ENCODE results near the gene ZNF831.

The ZNF831 gene

DNA sequence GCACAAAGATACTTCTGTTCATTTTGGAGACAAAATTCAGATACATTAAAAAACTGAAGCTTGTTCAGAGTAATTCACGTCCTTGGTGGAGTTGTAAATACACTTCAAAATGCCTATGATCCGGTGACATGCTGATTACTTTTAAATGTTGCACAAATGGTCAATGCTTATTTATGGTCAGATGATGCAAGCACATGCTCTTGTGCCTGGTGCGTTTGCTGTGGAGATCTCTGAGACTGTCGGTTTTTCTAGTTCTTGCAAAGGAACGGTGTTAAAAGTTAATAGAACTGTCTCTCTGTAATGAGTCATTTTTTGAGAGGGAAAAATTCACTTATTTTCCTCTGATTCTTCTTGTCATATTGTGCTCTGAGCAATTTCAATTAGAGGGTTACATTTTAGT lies 91.6 kb downstream of the ZNF831 start:
- no peak for DNase-seq

DNA sequence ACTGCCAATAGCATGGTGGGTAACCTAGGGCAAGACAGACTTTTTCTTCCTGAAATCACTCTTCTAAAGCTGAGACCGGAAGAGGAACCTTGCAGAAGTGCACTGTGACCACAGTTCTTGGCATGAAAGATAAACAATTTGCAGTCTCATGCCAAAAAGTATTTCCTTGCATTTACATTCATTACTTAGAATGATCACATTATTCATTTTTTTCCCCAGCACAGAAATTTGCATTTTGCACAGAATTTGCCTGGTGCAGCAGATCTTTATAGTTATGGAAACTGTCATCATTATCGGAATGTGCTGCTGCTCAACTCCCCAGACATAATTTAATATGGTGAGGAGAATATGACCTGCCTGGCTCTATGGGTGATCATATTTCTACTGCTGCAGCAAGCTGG lies 94.6 kb downstream of the ZNF831 start:
- no peak for DNase-seq

DNA sequence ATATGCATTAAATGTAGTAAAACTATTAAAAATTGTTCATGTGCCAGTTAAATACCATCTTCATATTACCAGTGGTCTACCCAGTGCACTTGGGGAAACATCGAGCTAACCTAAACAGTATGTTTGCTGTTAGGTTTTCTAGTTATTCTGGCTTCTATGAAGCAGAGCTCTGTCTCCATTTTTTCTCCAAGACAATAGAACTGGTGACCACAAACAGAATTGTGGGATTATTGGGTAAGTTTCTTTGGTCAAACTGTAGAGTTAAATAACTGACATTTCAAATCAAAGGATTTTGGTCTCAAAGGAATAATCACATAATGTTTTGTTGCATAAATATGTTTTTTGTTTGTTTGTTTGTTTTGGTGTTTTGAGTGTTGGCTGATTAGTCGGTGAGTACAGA lies 96.3 kb downstream of the ZNF831 start:
- no peak for DNase-seq

DNA sequence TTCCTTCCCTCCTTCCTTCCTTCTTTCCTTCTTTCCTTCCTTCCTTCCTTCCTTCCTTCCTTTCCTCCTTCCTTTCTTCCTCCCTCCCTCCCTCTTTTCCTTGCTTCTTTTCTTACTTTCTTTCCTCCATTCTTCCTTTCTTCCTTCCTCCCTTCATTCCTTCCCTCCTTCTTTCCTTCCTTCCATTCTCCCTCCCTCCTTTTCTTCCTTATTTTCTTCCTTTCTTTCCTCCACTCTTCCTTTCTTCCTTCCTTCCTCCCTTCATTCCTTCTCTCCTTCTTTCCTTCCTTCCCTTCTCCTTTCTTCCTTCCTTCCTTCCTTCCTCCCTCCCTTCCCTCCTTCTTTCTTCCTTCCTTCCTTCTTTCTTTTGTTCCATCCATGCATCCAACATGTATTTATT lies 101.7 kb downstream of the ZNF831 start:
- no peak for DNase-seq

DNA sequence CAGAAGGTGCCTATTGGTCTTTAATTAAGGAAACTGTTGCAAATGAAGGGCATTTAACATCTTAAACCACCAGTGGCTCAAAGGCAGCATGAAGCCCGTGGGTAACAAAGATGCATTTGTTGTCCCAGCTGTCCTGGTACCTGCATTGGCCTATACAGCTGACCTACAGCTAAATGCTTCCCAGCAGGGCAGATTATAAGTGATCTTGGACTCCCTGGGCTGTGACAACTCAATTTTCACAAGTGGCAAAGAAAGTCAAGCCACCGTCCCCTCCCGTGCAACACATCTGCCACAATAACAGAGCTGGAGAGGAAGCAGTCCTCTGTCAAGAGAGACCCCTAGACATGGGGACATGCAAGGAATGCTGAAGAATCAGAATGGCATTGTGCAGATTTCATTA lies 105.2 kb downstream of the ZNF831 start:
- DNase-seq: no peak

DNA sequence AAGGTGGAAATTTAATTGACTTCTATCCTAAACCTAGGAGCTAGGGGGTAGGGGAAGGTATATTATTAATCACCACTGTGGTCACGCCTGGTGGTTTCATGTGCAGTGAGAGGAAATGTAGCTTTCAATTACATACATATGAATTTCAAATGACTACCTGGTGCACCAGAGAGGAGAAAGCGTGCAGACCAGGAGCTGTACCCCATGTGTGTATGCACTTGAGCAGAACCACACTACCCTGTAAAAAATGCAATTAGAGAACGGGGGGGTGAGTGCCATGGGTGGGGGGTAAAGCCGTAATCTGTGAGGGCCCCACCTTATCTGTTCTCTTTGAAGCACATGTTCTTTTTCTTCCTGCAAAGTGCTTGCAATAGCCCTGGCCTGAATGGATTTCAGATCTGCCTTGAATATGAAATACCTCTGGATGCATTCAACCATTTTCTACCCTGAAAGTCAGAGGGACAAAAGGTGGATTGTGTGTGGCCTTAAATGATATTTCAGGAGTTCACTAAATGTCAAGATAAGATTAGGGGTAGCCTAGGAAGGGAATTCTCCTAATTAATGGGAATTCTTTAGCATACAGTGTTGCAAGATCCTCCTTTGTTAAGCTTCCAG lies 105.9 kb downstream of the ZNF831 start:
- no peak for DNase-seq

DNA sequence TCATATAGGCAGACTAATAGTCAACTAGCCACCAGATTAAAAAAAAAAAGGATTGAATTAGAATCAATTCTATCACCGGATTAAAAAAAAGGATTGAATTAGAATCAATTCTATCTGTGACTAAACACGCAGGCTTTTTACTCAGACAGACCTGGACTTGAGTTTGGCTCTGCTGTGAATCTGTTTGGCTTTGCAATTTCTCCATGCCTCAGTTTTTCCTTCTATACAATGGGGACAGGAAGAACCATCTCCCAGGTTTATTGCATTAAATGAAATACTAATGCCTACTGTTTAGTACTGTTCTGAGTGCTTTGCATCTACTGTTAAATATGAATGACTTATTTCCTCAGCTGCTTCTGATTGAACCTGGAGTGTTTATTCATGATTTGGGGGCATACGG lies 106.8 kb downstream of the ZNF831 start:
- DNase-seq: no peak

DNA sequence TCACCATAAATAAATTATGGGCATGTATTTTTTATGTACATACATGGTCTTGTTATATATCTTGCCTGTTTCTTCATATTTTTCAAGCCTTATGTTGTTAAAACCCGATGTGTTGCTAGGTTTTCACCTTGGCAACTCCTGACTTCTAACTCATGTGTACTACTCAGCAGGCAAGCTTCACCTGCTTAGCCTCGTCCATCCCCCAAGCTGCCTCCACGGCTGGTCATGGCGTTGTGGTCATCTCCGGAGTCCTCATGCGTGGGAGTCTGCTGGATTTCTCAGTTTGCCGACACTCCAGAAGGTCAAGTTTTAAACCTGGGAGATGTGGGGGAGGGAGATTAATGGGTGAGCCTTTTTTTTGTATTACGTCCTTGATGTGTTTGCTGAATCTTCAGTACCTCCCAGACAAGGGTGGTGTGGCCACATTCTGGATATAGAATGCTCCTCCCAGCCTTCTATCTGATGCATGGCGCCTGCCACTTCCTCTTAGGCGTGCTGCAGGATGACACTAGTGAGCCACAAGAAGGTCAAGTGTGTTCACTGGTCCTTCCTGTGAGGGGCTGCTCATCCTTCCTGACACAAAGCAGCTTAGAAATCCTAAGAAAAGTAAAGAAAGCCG lies 110.2 kb downstream of the ZNF831 start:
- DNase-seq: no peak

DNA sequence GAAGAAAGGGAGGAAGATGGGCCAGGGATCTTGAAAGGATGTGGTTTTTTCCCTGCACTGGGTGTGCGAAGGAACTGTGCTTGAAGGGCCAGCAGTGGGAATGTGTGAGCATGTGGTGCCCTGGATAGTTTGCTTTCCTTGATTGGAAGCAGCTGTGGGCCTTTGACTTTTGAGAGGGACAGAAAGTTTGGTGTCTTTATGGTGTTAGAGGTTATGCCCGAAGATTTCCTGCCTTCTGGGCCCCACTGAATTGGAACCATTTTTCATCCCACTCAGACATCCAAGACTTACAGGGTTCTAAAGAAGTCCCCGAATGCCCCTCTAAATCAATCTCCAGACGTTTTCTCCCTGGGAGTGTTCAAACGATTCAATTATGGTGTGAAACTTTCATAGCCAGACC lies 113.3 kb downstream of the ZNF831 start:
- no peak for DNase-seq

DNA sequence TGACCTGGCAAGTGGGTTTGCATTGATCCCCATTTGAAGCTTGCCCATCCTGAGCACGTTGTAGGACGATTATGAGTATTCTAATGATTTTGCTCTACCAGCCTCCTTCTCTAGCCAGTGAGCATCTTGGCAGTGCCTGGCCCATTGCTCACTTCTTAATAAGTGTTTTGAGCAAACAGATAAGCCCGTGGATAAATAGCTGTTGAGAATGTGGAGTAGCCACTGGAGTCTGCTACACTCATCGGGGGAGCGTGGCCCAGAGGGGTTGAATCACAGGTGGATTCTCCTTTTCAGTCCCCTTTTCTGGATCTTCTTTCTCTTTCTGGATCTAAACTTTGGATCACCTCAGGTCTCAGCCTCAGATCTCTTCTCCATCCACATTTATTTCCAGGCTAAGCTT lies 120.8 kb downstream of the ZNF831 start:
- no peak for DNase-seq

DNA sequence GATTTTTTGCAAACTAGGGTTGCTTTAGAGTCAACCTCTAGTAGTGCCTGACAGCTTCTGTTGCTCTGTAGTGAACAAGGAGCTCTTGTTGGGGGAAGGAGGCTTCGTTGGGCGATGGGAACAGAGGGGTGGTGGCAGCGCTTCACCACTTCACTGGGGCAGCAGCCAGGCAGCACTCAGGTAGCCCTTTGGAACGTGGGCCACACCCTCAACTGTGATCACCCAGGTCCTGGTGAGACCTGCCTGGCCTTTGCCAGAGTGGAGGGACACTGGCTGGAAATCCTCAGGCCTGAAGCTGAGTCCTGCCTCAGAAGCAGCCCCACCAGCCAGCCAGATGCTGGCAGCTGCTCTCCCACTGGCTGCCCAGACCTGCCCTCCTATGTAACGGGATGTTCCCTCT lies 126.4 kb downstream of the ZNF831 start:
- DNase-seq: no peak

DNA sequence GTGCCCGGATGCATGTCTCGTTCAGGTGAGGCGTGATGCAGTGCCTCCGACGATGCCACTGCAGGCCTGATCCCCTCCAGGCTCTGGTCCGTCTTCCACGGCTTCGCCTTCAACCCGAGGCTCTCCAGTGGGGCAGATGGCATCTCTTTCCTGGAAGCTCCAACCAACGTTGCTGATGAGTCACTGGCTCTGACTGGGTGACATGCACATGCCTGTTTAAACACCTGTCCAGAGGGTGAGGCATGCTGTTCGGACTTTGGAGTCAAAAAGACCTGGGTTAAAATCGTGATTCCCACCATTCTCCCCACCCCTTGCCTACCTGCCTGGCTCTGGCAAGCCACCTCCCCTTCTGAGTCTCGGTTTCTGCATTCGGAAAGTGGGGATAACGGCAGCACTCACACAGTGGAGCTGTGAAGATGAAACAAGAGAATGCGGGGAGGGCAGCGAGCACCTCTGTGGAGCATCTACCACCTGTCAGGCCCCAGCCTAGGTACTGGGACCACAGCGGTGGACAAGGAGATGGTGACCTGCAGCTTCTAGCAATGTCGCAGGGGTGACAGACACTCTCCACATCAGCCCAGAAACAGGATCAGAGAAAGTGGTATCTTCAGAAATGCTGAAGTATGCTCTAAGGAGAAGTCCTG lies 128.2 kb downstream of the ZNF831 start:
- no peak for DNase-seq

DNA sequence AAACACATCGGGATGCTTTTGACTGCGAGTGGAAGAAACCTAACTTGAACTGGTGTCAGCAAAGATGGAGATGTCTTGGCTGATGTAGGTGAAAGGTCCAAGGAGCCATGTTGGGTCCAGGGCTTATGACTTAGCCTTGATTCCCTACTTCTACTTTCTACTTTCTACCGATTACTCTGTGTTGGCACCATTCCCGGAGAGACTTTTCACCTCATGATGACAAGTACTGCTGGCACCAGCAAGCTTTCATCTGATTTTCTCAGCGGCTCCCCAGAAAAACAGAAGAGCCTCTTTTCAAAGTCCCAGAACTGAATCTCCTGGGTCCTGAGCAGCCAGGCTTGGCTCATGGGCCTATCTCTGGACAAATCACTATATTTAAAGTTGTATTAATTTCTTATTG lies 131.9 kb downstream of the ZNF831 start:
- no peak for DNase-seq

DNA sequence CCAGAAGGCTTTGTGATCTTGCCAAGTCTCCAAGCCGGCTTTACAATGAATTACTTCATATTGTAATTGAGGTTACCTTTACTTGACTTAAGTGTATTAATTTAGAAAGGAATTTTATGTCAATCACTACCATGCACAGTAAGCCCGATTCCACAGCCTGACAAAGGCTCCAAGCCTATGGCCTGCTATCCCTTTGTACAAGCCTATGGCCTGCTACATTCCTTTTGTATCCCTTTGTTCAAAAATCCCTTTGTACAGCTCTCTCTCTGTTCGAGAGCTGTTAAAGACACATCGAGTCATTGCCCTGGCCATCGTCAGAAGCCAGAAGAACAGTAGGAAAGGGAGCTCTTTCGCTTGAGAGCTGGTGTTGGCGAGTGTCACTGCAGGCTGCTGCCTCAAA lies 134.1 kb downstream of the ZNF831 start:
- no peak for DNase-seq

DNA sequence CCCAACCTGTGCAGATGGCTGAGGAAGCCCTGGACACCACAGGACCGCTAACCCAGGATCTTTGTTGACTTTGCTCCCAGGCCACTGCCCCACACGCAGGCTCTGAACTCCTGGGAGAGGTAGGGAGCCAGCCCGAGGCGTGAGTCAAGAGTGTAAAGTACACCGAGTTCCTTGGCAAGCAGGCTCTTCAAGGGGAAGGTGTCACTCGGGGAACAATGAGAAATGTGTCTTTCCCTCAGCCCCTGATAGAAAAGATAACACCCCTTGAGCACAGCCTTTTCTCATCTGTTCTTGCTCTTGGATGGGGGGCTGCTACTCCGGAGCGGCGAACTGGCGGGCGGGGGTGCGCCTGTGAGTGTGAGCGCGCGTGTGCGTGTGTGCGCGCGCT lies 136.3 kb downstream of the ZNF831 start:
- no peak for DNase-seq

DNA sequence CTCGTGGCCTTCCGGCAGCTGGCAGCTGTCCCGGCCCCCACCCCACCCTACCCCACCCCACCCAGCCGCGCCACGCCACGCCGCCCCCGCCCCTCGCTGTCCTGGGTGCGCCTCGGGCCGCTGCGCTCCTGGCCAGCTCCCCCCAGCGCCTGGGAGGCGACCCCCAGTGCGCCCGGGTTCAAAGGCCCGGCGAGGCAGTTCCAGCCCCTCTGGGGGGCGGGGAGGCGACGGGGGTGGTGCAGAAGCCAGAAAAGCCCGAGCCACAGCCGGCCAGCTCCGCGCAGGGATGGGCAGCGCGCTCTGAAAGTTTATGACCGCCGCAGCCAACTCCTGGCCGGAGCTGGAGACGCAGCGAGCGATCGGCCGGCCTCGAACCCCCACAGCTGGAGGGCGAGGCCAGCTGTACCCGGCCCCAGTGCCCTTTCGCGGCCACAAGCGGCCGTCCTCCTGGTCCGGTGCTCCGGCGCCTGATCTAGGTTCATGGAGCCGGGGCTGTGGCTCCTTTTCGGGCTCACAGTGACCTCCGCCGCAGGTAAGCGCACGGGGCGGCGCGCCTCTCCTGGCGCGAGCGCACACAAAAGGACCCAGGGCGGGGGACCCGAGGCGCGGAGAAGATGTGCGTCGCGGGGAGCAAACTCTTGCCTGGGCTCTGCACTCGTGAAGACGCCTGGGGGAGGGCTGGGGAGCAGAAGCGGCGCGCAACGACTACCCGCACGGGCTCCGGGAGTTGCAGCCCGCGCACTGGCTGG lies 136.9 kb downstream of the ZNF831 start, which contains the start of gene EDN3:
TSS of gene EDN3 (plus strand) at position 279 of the 749 bp plus-strand sequence. CDS start at position 481, 202 bp downstream.
- no peak for DNase-seq

DNA sequence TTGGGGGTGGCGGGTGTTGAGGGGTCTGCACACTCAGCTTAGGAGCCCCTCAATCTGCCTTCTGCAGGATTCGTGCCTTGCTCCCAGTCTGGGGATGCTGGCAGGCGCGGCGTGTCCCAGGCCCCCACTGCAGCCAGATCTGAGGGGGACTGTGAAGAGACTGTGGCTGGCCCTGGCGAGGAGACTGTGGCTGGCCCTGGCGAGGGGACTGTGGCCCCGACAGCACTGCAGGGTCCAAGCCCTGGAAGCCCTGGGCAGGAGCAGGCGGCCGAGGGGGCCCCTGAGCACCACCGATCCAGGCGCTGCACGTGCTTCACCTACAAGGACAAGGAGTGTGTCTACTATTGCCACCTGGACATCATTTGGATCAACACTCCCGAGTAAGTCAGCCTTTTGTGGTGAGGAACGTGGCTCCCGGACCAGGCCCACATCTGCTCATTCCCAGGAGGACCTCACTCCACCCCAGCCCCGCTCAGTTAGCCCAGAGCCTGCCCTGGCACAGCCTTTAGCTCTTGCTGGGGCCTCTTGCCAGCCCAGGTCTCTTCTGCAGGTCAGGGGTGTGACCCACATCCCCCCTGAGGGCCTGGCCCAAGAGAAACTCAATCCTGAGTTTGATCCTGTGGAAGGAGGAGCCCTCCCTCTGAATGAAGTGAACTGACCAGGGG lies 137.9 kb downstream of the ZNF831 start:
- DNase-seq: no peak

DNA sequence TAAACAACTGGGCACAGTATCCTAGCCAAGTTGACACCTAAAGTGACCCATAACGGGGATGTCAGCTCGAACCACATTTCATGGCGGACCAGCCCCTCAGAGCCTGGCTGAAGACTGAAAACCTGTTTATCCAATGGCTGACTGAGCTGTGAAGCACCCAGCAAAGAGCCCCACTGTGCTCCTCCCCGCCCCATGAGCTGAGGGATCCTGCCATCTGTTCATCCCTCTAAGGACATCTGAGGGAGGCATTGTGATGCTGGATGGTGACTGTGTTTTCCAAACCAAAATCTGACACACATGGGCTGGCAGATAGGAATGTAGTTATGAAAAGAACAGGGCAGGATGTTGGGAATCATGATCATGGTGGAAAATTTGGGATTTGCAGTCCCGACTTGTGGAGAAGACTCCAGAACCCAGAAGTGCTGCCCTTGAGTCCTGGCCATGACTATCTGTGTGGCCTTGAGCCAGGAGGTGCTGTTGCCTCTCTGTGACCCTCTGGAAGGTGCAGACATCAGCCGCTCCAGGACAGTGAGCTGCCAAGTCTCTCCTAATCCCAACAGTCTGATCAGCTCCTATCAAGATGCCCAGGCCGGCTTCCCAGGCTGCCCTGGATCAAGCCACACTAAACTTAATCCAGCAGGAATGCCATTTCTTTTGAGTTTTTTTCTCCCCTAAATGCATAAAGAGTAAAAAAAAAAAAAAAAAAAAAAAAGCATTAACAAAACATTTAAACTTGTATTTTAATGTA lies 142.5 kb downstream of the ZNF831 start:
- no peak for DNase-seq

DNA sequence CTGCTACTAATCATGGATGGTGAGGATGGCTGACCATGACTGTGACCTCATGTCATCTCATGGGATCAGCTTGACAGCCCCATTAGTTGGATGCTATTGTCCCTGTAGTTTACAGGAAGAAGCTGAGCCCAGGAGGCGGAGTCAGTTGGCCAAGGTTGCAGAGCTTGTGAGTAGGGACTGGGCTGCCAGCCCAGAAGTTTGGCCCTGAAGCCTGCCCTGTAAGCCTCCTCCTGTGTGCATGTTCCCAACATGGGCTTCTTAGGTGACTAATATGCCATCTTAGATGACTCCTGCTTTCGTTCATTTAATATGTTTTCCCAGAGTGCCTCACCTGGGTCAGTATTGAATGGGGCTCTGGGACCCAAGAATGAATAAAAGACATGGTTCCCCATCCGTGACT lies 143.6 kb downstream of the ZNF831 start:
- no peak for DNase-seq

All from SIG-M5 (cell line).